AG04450 (cell line): ENCODE data around the gene RHBDF2. TPM values are rescaled to one million over a fixed set of nuclear protein-coding genes. Genes with fewer than 3 reads are reported as not detected.

Source experiments
- CTCF ChIA-PET: fragments of 300-600, 350-600 bp; formaldehyde crosslinking; extraction: SDS; loops from one replicate; lab custom pipeline; 2022; ENCODE audit warnings: antibody characterized with exemption, inconsistent platforms; lab: Charles Lee
- POLR2A ChIA-PET: fragments of 350-600 bp; formaldehyde crosslinking; extraction: SDS; loops from one replicate; lab custom pipeline; 2021; ENCODE audit warnings: antibody characterized with exemption, inconsistent platforms; lab: Yijun Ruan, JAX
- DNase-seq: peaks from one replicate; pipeline ENCODE4 v3.0.0-alpha.2; 2011; ENCODE audit warnings: low read depth, low spot score
- H3K27ac ChIP-seq: one replicate; pipeline ENCODE4 v1.5.1; 2012; ENCODE audit warnings: low read depth, low read length, control low read depth
- H3K27me3 ChIP-seq: one replicate; pipeline ENCODE4 v1.6.0; 2012; ENCODE audit warnings: low read length; ENCODE audit not compliant: control insufficient read depth, insufficient read depth
- H3K4me3 ChIP-seq: 2 replicates; pipeline ENCODE4 v1.5.1; 2011; ENCODE audit warnings: mild to moderate bottlenecking, low read depth, low read length, control low read depth
- H3K9me3 ChIP-seq: 2 replicates; pipeline ENCODE4 v1.5.1; 2012; ENCODE audit warnings: low read length; ENCODE audit not compliant: control insufficient read depth, insufficient read depth
- polyA plus RNA-seq: library from polyadenylated mRNA; depleted of rRNA; stranded (reverse); fragments of >200 nt; gene quantifications from 2 replicates; pipeline ENCODE4 v1.2.3, GENCODE V29; 2011
- TF ChIP-seq, protein P1 (sequence below): IDR thresholded peaks from 2 replicates; pipeline ENCODE4 v1.5.1; 2011; ENCODE audit warnings: low read depth, low read length, control low read depth, inconsistent platforms

The RHBDF2 gene
- polyA plus RNA-seq, 1 experiment = 5.4 TPM

DNA sequence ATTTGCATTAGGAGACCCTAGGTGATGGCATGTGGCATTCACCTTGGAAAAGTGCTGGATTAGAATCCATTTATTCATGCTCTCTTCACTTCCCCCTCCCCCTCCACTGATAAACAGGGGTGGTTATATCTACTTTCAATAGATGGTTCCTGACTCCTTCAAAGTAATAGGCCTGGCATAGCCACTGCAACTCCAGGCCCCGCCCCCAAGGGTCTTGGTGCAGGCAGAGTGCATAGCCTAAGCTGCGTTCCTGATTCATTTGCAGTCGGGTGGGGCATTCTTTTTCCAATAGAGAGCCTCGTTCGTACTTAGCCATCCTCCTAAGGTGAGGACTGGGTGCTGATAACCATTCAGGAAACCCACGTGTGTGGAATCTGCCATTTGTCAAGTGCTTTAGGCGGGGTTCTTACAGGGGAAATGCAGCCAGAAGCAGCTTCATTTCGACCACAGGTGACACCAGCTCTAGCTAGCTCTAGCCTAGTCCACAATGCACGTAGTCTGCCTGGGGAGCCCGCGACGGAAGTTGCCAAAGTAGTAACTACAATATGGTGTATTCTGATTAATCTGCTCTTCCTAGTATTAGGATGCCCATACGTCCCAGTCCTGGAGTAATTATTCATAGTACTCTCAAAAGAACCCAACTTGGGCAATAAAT, 59.4 kb downstream of the RHBDF2 start:
- no peaks in the 10 kb centered on the region for H3K27me3 ChIP-seq
- TF ChIP-seq, protein P1, sequence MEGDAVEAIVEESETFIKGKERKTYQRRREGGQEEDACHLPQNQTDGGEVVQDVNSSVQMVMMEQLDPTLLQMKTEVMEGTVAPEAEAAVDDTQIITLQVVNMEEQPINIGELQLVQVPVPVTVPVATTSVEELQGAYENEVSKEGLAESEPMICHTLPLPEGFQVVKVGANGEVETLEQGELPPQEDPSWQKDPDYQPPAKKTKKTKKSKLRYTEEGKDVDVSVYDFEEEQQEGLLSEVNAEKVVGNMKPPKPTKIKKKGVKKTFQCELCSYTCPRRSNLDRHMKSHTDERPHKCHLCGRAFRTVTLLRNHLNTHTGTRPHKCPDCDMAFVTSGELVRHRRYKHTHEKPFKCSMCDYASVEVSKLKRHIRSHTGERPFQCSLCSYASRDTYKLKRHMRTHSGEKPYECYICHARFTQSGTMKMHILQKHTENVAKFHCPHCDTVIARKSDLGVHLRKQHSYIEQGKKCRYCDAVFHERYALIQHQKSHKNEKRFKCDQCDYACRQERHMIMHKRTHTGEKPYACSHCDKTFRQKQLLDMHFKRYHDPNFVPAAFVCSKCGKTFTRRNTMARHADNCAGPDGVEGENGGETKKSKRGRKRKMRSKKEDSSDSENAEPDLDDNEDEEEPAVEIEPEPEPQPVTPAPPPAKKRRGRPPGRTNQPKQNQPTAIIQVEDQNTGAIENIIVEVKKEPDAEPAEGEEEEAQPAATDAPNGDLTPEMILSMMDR = no peak
- DNase-seq = no peak
- ChIA-PET POLR2A (no interaction called here), CTCF (interaction anchor here (1.4 kb wide), 1 partner anchor 17 kb away, joined by 4 read pairs; no protein-coding TSS in a partner anchor)
- H3K27ac ChIP-seq = no peak overlapping the region
- no peaks in the 10 kb centered on the region for H3K9me3 ChIP-seq
- no peak overlapping the region for H3K4me3 ChIP-seq

DNA sequence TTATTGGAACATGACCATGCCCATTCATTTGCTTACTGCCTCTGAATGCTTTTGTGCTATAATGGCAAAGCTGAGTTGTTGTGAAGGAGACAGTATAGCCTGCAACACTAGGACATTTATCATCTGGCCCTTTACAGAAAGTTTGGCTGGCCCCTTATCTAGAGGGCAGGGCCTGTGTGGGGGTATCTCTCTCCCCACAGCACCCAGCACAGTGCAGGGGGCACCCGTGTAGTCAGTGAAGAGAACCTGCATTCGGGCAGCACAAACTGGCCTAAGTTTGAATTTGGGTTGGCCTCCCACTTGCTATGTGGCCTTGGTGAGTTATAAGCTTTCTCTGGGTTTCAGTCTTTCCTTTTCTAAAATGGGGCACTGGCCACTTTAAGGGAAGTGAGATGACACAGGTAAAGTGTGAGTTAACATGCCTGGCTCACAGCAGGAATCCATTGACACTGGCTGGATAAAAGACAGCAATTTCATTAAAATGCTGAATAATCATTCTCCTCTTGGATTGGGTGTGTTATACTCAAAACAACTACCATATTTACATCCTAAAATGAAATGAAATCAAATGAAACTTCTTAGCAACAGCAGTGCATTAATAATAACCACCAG, 60.4 kb downstream of the RHBDF2 start:
- no peak for DNase-seq
- TF ChIP-seq, protein P1 = no peak
- Histone ChIP-seq H3K27me3 (no peaks in the 10 kb centered on the region), H3K9me3 (no peaks in the 10 kb centered on the region), H3K4me3 (no peak overlapping the region), H3K27ac (no peak overlapping the region)
- CTCF ChIA-PET = no interaction called here
- POLR2A ChIA-PET = no interaction called here

DNA sequence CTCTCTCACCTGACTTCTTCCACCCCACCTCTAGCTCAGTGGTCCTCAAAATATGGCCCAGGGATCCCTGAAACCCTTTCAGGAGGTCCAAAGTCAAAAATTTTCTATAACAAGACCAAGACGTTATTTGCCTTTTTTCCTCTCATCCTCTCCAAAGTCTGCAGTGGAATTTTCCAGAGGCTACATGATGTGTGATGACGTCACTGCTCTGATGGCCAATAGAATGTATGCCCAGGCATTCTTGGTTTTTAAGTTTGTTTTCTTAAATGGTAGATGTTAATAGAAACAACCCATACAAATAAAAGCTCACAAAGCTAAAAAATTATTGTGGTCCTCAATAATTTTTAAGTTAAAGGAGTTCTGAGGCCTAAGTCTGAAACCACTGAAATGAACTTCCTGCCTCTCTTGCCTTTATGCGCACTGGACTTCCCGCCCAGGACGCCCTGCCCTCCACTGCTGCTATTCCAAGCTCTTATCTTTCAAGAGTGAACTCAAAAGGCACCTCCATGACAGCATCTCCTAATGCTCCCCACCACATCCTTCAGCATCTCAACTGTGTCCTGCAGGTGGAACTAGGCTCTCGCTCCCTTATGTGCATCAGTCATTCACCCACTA, 61.8 kb downstream of the RHBDF2 start:
- no peaks in the 10 kb centered on the region for H3K9me3 ChIP-seq
- ChIA-PET CTCF (no interaction called here), POLR2A (no interaction called here)
- no peak for DNase-seq
- TF ChIP-seq, protein P1 = no peak
- no peak overlapping the region for H3K27ac ChIP-seq
- no peak overlapping the region for H3K4me3 ChIP-seq
- no peaks in the 10 kb centered on the region for H3K27me3 ChIP-seq

DNA sequence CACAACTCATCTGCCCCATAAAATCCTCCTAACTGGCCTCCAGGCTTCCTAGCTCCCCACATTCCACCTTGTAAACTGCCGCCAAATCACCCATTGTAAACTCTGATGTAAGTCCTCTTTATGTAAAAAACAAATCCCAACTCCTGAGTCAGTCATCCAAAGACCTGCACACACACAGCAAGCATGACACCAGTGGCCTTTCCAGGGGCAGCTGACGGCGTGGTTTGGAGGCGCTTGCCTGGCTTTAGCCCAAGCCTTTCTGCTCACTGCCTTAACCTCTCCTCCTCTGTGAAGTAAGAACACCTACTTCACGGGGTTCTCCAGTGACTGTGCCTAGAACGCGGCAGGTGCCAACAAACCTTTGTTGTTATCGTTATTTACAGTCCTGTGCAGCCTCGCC, 62.3 kb downstream of the RHBDF2 start:
- H3K9me3 ChIP-seq = no peaks in the 10 kb centered on the region
- H3K4me3 ChIP-seq = no peak overlapping the region
- TF ChIP-seq, protein P1 = no peak
- ChIA-PET CTCF (no interaction called here), POLR2A (no interaction called here)
- H3K27me3 ChIP-seq = no peaks in the 10 kb centered on the region
- no peak overlapping the region for H3K27ac ChIP-seq
- DNase-seq = no peak
